Activated T-helper 1 cell treated with anti-CD3 and anti-CD28 coated beads, Interleukin-12 subunit alpha, Interleukin-12 subunit beta, Interleukin-2, Interleukin-4 antibody, amounts not matched to agents 30 ng/mL and 10 ng/mL and 1 ng/mL, durations not matched to agents 14 hours and 24 hours and 36 hours (primary cell): ENCODE results near the gene TRIP11. TPM values are rescaled to one million over a fixed set of nuclear protein-coding genes. Genes with fewer than 3 reads are reported as not detected.

Experiments used
- DNase-seq: peaks from one replicate; pipeline ENCODE4 v3.0.0; 2021; ENCODE audit warnings: low spot score
- H3K27ac Mint-ChIP-seq: one replicate; pipeline ENCODE4 v1.8.0; 2021; ENCODE audit warnings: mild to moderate bottlenecking, mixed read lengths
- H3K27me3 Mint-ChIP-seq: one replicate; pipeline ENCODE4 v1.8.0; 2022; ENCODE audit warnings: mild to moderate bottlenecking, moderate library complexity, mixed read lengths; ENCODE audit not compliant: insufficient read depth
- H3K36me3 Mint-ChIP-seq: one replicate; pipeline ENCODE4 v1.8.0; 2021; ENCODE audit warnings: low read depth, mixed read lengths
- H3K4me1 Mint-ChIP-seq: one replicate; pipeline ENCODE4 v1.8.0; 2021; ENCODE audit warnings: low read depth, mixed read lengths
- H3K4me3 Mint-ChIP-seq: one replicate; pipeline ENCODE4 v1.8.0; 2021; ENCODE audit warnings: mild to moderate bottlenecking, moderate library complexity, mixed read lengths
- H3K9me3 Mint-ChIP-seq: one replicate; pipeline ENCODE4 v1.8.0; 2021; ENCODE audit warnings: mixed read lengths
- intact Hi-C: fragments of 100-400 bp; cut with micrococcal nuclease; formaldehyde crosslinking; loops from one replicate; pipeline ENCODE4 v1.15.1; 2024
- total RNA-seq: library from RNA; stranded (reverse); gene quantifications from 2 replicates; pipeline ENCODE4 v1.2.3, GENCODE V29; 2022

Gene TRIP11
- total RNA-seq, 1 donor from 2014 or later = 36.5 TPM

- Mint-ChIP-seq H3K4me1 (peaks cover 37% of the 10 kb centered on the region), H3K27ac (no peak overlapping the region)
Observed at GRCh38 chr14:92035890-92036289, 4.0 kb downstream of the TRIP11 start.

GRCh38 chr14:92033906-92034687 is 5.8 kb downstream of the TRIP11 start:
- intact Hi-C loops = no loop called here
- Mint-ChIP-seq H3K27ac (no peak overlapping the region), H3K4me1 (peaks cover 32% of the 10 kb centered on the region), H3K9me3 (no peaks in the 10 kb centered on the region), H3K36me3 (peaks cover 8% of the 10 kb centered on the region), H3K4me3 (no peak overlapping the region), H3K27me3 (no peaks in the 10 kb centered on the region)
- no peak for DNase-seq

More at GRCh38 chr14:92035890-92036289, 4.0 kb downstream of the TRIP11 start:
- Mint-ChIP-seq H3K36me3 (peaks cover 5% of the 10 kb centered on the region), H3K9me3 (no peaks in the 10 kb centered on the region), H3K27me3 (no peaks in the 10 kb centered on the region), H3K4me3 (no peak overlapping the region)
- intact Hi-C loops = no loop called here
- DNase-seq = no peak

GRCh38 chr14:92033433-92033832 is 6.4 kb downstream of the TRIP11 start:
- Mint-ChIP-seq H3K36me3 (peaks cover 8% of the 10 kb centered on the region), H3K27me3 (no peaks in the 10 kb centered on the region), H3K9me3 (no peaks in the 10 kb centered on the region), H3K4me3 (no peak overlapping the region), H3K27ac (peak overlapping the region; percentile 13), H3K4me1 (peaks cover 26% of the 10 kb centered on the region)
- DNase-seq = no peak
- intact Hi-C loops = no loop called here

- Mint-ChIP-seq H3K36me3 (peaks cover 12% of the 10 kb centered on the region), H3K4me3 (no peak overlapping the region), H3K27ac (no peak overlapping the region), H3K4me1 (peaks cover 7% of the 10 kb centered on the region), H3K27me3 (no peaks in the 10 kb centered on the region), H3K9me3 (no peaks in the 10 kb centered on the region)
- intact Hi-C loops = no loop called here
- no peak for DNase-seq
Observed at GRCh38 chr14:92026548-92027190, 13.2 kb downstream of the TRIP11 start.

GRCh38 chr14:92022036-92022435 is 17.8 kb downstream of the TRIP11 start:
- Mint-ChIP-seq H3K27me3 (no peaks in the 10 kb centered on the region), H3K9me3 (no peaks in the 10 kb centered on the region), H3K36me3 (peaks cover 17% of the 10 kb centered on the region), H3K27ac (no peak overlapping the region), H3K4me3 (no peak overlapping the region), H3K4me1 (peaks cover 7% of the 10 kb centered on the region)
- no peak for DNase-seq
- intact Hi-C loops = no loop called here

- DNase-seq = no peak
- no peak overlapping the region for H3K27ac Mint-ChIP-seq
- intact Hi-C loops = no loop called here
- no peak overlapping the region for H3K4me3 Mint-ChIP-seq
- peaks cover 15% of the 10 kb centered on the region for H3K36me3 Mint-ChIP-seq
- H3K27me3 Mint-ChIP-seq = no peaks in the 10 kb centered on the region
- H3K9me3 Mint-ChIP-seq = no peaks in the 10 kb centered on the region
- H3K4me1 Mint-ChIP-seq = peaks cover 3% of the 10 kb centered on the region
Observed at GRCh38 chr14:92021523-92021922, 18.3 kb downstream of the TRIP11 start.

GRCh38 chr14:92014040-92014439 is 25.8 kb downstream of the TRIP11 start:
- no peak overlapping the region for H3K27ac Mint-ChIP-seq
- intact Hi-C loops = no loop called here
- DNase-seq = no peak
- no peaks in the 10 kb centered on the region for H3K9me3 Mint-ChIP-seq
- no peak overlapping the region for H3K4me3 Mint-ChIP-seq
- no peaks in the 10 kb centered on the region for H3K27me3 Mint-ChIP-seq
- peaks cover 37% of the 10 kb centered on the region for H3K36me3 Mint-ChIP-seq
- peaks cover 18% of the 10 kb centered on the region for H3K4me1 Mint-ChIP-seq

- Mint-ChIP-seq H3K9me3 (no peaks in the 10 kb centered on the region), H3K27me3 (no peaks in the 10 kb centered on the region), H3K4me1 (peaks cover 18% of the 10 kb centered on the region), H3K4me3 (no peak overlapping the region), H3K36me3 (peaks cover 48% of the 10 kb centered on the region), H3K27ac (no peak overlapping the region)
- no peak for DNase-seq
- intact Hi-C loops = no loop called here
Observed at GRCh38 chr14:92012121-92012748, 27.6 kb downstream of the TRIP11 start.

GRCh38 chr14:92010644-92011043 is 29.2 kb downstream of the TRIP11 start:
- no peaks in the 10 kb centered on the region for H3K27me3 Mint-ChIP-seq
- no peak overlapping the region for H3K27ac Mint-ChIP-seq
- intact Hi-C loops = no loop called here
- no peak overlapping the region for H3K4me3 Mint-ChIP-seq
- H3K36me3 Mint-ChIP-seq = peaks cover 50% of the 10 kb centered on the region
- no peaks in the 10 kb centered on the region for H3K9me3 Mint-ChIP-seq
- peaks cover 21% of the 10 kb centered on the region for H3K4me1 Mint-ChIP-seq
- no peak for DNase-seq

- H3K4me1 Mint-ChIP-seq = peaks cover 32% of the 10 kb centered on the region
- peaks cover 59% of the 10 kb centered on the region for H3K36me3 Mint-ChIP-seq
- H3K4me3 Mint-ChIP-seq = no peak overlapping the region
- no peak overlapping the region for H3K27ac Mint-ChIP-seq
- H3K27me3 Mint-ChIP-seq = no peaks in the 10 kb centered on the region
- intact Hi-C loops = no loop called here
- H3K9me3 Mint-ChIP-seq = no peaks in the 10 kb centered on the region
- DNase-seq = no peak
Observed at GRCh38 chr14:92009604-92010003, 30.3 kb downstream of the TRIP11 start.

GRCh38 chr14:92005019-92005418 is 34.8 kb downstream of the TRIP11 start:
- no peak overlapping the region for H3K4me3 Mint-ChIP-seq
- peaks cover 47% of the 10 kb centered on the region for H3K36me3 Mint-ChIP-seq
- no peak overlapping the region for H3K27ac Mint-ChIP-seq
- H3K4me1 Mint-ChIP-seq = peaks cover 28% of the 10 kb centered on the region
- DNase-seq = no peak
- no peaks in the 10 kb centered on the region for H3K9me3 Mint-ChIP-seq
- H3K27me3 Mint-ChIP-seq = no peaks in the 10 kb centered on the region
- intact Hi-C loops = no loop called here

GRCh38 chr14:92004062-92004461 is 35.8 kb downstream of the TRIP11 start:
- Mint-ChIP-seq H3K36me3 (peaks cover 48% of the 10 kb centered on the region), H3K4me3 (no peak overlapping the region), H3K9me3 (no peaks in the 10 kb centered on the region), H3K4me1 (peaks cover 37% of the 10 kb centered on the region), H3K27me3 (no peaks in the 10 kb centered on the region), H3K27ac (no peak overlapping the region)
- intact Hi-C loops = no loop called here
- no peak for DNase-seq
